ENCODE results near the gene KRT80.
A peak's percentile ranks its signal among the peaks of the same experiment; 100 is the strongest.

KRT80 gene

DNA sequence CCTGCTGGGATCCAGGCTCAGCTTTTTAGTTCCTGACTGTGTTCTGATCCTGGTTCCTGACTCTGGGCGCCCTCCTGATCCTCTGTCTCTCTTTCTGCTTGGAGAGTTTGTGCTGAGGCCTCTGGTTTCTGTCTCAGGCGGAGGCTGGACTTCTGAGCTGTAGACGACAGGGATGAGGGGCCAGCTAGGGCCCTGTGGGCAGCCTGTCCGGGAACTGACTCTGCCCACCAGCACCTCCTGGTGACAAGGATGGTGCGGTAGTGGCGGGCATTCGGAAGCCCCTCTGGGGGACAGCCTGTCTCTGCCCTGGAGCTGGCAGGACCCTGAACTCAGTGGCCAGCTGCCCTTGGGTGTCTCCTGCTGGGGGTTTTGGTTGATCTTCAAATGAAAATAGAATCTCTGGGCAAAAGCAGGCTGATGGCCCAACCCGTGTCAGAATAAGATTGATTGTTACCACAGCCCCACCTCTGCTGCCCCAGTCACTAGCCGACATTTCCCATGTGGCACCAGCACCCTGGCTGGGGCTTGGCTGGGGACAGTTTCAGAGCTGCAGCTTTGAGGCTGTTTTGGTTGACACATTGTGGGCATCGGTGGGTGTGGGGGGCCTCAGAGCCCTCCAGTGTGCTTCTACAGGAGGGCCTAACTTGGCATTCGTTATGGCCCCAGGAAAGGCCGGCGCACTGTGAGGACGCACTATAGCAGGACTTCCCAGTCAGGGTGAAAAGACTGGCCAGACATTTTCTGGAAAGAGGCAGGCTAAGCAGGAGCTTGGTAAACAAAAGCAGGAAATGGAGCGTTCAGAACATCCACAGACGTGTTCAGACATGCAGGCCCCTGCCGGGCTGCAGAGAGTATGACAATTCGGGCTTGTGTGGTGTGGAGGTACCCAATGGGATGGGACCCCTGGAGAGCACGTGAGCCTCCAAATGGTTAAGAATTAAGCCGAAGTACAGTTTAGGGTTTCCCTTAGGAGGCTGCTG lies 16.2 kb downstream of the KRT80 start:
- DNase-seq, result no peak

DNA sequence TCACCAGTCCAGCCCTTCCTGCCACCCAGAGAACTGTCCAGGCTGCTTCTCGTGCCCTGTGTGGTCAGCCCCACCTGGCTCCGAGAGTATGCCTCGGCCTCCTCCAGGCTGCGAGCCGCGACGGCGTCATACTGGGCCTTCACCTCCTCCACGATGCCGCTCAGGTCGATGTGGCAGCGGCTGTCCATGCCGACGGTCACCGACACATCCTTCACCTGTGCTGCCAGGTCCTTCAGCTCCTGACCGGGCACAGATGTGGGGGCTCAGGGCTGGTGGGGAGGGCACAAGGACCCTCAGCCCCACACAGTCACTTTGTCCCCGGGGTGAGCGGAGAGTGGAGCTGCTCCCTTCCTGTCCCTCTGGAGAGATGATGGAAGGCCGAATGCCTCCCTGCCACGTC lies 18.3 kb downstream of the KRT80 start:
- no peak for DNase-seq

DNA sequence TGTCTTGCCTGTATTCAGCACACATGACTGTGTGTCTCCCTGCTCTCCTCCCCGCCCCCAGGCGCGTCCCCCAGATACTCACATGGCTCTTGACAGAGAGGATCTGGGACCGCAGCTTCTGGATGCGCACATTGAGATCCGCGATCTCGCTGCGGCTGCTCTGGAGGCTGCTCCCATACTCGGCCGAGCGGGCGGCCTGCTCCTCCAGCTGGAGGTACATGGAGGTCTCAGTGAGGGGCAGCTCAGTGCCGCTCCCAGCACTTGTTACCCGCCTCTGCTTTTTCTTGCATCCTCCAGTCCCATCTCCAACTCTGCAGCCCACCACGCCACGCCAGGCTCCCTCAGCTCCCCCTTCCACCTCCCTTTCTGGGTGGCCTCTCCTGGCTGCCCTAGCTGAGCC lies 18.9 kb downstream of the KRT80 start:
- no peak for DNase-seq

DNA sequence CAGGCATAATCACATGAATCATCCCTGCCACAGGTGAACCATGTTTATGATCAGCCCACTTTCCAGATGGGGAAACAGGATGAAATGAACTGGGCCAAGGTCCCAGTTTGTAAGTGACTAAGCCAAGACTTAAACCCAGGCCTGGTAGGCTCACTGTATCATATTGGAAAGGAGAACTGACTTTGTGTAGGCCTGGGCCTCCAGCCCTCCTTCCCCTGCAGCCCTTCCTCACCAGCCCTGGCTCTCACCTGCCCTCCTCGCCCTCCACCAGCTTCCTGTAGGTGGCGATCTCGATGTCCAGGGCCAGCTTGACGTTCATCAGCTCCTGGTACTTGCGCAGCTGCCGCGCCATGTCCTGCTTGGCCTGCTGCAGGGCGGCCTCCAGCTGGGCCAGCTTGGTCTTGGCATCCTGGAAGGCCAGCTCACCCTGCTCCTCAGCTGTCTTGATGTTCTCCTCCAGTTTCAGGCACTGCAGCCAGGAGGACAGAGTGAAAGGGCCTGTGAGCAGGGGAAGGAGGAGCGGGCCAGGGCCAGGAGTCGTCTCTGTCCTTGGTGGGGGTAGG lies 19.8 kb downstream of the KRT80 start:
- DNase-seq, result no peak

DNA sequence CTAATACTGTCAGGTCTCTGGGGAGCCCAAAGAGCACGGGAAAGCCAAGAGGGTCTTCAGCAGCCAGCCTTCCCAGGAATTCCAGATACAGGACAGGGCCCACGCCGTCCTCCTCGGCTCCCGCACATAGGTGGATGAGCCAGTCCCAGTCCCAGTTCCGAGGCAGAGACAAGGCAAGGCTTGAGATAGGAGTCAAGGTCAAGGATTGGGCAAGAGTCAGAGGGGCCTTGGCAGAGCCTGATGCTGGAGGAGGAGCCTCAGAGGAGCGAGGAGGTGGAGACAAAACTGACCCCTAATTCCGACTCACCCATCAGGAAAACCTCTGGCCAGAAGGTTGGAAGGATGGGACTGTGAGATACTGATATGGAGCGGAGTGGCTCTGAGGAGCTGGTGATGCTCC lies 21.0 kb downstream of the KRT80 start:
- DNase-seq, result no peak

DNA sequence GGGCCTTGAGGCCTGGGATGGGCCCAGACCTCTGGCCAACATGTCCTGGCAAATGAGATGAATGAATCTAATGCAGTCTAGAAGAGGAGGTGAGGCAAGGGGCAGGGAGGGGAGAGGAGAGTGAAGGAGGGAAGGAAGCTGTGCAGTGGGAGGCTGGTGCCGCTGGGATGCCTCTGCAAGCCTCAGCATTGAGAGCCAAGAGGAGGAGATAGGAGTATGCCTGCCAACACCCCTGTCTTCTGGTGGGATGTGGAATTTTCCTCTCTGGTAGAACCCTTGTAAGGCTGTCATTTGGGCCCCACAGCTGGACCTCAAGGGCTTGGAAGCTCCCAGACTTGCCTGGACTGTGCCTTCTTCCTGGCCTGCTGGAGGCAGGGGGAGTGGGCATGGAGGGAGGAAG lies 21.9 kb downstream of the KRT80 start:
- DNase-seq, result no peak

DNA sequence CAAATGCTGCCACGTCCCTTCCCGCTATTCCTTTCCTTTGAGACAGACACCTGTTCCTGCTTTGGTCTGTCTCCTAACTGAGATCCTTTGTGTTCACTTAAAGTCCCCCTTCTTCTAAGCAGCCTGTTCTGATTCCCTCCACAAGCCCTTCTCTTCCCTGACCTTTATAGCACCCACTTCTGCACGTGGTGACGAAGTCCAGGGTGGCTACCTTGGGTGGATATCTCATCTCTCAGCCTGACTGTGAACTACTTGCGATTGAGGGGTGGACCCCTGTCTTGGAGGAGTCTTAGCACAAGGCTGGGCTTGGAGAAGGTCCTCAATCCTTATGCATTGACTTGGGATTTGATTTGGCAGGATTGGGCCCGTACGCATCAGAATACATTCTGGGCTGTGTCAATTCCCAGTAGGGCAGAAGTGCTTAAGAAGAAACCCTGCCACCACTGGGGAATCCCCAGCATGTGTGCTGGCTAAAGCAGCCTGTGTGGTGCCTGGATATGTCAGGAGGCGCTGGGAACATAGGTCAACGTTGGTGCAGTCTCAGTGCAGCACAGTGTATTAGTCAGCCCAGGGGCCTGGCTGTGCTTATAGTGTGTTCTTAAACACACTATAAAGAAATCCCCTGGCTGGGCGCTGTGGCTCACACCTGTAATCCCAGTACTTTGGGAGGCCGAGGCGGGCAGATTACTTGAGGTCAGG lies 23.6 kb downstream of the KRT80 start:
- no peak for DNase-seq

DNA sequence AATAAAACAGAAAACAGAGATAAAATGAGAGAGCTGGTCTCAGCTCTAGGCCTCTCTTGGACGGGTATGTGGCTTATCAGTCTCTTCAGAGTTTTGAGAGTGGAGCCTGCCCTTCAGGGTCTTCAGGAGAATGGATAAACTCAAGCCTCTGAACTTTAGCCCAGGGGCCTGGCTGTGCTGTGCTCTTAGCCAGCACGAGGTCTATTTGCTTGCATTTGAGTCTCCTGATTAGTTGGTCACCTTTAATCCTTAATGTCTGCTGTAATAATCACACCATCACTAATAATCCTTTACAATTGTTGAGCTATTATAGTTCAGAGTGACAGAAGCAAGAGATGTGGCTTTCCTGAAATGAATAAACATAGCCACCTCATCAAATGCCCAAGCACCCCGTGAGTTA lies 24.3 kb downstream of the KRT80 start:
- no peak for DNase-seq

DNA sequence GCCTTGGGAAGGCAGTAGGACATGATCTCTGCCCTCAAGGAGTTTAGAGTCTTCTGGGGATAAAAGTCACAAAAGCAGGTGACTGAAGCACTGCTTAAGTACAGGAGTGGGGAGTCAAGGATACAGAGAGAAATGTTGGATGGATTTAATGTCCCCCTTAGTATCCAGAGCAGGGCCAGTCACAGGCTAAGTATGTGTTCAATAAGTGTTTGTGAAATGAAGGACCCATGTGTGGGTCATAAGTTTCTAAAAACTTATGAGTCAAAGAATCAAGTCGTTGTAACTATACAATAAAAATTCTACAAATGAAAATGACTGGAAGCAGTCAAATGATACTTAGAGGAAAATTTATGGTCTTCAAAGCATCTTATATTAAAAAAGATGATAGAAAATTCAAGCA lies 25.1 kb downstream of the KRT80 start:
- DNase-seq, result no peak

DNA sequence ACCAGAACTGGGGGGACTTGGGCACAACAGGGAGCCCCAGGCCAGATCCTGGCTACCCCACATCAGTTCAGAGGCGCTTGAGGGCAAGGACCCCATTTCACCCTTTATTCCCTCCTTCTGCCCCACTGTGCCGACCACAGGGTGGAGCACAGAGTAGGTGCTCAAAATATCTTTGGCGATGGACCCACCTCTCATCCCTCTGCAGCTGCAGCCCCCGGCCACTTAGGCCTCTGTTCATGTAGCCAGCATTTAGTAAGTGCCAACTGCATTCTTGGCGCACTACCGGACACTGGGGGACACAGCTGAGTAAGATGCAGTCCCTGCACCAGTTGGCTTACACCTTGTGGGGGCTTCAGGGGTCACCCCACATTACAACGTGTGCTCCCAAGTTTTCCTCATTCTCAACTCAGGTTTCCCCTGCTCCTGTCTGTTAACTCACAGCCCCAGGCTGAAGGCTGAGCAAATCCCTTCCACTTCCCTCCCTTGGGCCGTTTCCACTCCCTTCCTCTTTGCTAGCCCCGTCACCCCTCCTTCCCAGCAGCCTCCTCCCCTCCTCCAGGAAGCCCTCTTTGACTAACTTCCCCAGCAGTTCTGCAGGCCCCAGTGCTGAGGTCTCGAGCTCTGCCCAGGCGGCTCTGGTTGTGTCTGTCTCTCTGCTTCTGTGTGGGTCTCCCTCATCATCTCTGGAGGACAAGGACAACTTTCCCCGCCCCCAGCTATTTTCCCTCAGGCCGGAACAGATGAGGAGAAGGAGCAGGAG lies 26.5 kb downstream of the KRT80 start:
- no peak for DNase-seq

DNA sequence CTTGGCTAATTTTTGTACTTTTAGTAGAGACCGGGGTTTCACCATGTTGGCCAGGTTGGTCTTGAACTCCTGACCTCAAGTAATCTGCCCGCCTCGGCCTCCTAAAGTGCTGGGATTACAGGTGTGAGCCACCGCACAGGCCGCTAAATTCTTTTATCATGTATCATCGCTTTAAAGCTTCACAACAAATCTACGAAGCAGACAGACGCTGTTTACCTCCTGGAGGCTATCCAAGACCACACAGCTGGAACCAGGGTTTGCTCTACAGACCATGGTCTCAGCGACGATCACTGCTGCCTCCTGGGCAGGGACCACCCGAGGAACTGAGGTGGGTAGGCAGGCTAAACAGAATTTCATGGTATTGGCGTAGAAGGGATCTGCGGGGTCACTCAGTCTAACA lies 27.2 kb downstream of the KRT80 start:
- DNase-seq, result no peak

DNA sequence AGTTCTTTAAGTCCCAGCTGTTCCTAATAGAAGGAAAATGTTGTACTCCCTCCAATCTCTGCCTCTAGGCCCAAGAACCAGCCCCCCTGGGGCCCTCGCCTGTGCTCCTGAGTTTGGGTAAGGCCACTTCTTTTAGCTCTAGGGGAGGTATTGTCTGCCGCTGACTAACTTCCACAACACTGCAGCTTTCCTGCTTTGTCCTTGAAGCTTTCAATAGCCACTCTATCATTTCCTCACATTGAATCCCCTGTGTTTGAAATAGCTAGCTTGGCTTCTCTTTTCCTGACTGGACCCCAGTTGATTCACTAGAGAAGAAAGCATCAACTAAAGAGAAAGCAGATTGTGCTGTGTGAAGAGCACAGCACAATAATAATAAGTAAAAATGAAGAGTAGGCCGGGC lies 28.8 kb downstream of the KRT80 start:
- DNase-seq, result no peak

DNA sequence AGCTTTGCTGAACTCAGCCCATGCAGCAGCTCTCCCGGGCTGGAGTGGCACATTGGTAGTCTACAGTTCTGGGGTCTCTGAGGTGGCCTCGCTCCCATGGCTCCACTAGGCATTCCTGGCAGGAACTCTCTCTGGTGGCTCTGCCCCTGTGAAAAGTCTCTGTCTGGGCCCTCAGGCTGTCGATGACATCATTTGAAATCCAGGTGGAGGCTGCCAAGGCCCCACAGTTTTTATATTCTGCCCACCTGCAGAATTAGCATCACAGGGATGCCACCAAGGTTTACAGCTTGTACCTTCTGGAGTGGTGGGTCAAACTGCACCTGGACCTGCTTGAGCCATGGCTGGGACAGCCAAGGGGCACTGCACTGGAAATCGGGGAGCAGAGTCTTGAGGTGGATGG lies 31.6 kb downstream of the KRT80 start:
- DNase-seq, result no peak

DNA sequence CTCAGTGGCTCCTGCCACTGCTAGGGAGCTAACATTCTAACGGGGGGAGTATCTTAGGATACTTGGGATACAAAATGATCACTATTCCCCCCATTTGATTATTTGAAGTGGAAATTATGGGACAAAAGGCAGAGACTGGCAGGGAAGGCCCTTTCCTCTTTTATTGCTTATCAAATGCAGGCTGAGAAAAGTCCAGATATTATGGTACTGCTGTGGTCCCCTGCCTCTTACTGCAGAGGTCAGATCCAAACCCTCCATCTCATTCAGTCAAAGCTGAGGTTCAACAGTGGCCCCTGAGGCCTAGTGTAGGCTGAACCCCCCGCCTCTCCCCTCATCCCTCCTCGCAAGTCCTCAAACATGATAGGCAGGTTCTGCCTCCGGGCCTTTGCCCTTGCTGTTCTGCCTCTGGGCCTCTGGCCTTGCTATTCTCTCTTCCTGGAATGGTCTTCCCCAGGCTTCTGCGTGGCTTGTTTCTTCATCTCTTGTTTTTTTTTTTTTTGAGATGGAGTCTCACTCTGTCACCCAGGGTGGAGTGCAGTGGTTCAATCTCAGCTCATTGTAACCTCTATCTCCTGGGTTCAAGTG lies 34.2 kb downstream of the KRT80 start:
- no peak for DNase-seq

DNA sequence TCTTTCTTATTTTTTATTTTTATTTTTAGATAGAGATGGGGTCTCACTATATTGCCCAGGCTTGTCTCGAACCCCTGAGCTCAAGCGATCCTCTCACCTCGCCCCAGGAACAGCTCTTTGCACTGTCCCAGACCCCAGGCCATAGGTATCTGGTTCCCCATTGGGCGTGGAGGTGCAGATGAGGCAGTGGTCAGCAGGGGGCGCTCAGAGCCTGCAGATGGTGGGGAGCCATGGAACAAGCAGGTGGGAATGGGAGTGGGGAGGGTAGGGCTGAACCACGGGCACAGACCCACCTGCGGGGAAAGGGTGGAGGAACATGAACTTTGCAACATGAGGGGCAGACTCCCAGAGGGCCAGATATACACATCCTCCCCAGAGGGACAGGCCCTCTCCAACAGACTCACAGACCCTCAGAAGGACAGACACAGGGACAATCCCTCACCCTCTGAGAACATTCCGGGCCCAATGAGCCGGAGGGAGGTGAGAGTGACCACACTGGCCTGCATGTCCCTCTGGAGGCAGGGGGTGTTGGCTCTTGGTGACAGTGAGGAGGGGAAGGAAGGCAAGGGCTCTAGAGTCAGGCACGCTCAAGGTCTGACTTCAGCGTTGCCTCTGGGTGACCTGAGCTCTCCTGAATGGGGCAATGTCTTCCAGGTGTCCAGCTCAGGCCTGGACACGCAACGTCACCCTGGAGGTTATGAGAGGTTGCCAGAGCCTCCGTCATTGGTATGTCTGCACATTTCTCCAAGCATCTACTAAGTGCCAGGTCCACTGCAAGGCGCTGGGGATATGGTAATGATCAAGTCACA lies 34.9 kb downstream of the KRT80 start:
- DNase-seq, result peak; percentile 80

DNA sequence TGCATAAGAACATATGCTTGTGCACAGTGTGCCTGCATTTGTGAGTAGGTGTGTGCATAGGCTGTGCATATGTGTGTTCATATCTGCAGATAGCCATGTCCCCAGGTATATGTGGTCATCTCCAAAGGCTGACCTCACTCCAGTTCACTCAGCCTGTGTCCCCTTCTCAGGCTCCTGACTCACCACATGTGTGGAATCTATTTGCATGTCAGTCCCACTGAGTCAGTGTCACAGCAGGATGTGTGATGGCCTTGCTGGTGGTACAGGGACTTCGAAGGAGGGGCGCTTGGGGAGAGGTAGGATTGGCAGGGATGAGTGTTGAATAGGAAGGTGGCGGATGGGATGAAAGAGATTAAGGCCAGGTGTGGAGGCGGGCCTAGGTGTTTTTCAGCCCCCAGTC lies 35.5 kb downstream of the KRT80 start:
- DNase-seq, result no peak

DNA sequence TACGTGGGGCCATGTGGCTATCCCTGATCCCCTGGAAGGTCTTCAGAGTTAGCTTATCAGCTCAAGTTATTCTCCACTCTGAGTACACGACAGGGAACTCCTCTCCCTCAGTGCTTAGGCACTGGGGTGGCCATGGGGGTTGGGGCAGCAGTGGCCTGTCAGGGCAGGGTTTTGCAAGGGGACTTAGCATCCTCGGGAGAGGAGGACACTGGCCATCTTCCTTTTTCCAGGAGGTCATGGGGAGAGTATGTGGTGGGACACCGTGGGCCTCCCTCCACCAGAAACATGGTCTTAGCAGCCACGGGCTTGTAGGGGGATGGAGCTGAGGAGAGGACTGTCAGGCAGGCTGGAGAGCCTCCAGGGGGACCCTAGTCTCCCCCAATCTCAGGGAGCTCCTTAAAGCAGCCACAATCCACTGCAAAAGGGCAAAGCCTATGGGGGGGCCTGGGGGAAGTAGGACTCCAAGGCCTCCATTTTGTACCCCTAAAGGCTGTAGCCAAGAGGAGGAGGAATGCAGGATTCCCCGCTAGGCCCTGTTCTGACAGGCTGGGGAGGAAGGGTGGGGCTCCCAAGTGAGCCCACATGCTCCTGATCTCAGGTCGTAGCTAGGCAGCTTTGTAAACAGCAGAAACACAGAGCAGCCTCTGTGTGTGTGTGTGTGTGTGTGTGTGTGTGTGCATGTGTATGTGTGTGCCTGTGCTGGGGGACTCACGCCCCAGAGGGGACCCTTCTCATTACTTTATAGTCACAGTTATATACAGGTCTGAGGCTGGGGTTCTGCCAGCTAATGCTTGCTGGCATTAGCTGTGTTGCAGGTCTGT lies 36.6 kb downstream of the KRT80 start:
- no peak for DNase-seq

DNA sequence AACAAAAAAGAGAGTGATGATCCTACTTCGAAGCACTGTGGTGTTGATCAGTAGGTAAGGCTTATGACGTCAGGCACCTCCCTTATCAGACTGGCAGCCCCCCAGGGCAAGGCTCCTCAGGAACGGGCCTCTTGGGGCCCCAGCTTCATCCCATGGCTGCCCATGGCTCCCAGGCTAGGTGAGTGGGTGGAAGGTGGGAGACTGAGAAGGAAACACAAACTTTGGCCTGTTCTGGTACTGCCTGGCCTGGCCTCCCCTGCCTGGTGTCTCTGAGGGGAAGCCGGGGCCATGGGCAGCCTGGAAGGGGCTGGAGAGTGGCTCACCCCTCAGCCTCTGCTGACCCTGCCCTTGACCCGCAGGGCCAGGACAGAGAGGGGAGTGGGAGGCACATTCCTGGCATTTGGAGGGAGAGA lies 38.9 kb downstream of the KRT80 start:
- no peak for DNase-seq

DNA sequence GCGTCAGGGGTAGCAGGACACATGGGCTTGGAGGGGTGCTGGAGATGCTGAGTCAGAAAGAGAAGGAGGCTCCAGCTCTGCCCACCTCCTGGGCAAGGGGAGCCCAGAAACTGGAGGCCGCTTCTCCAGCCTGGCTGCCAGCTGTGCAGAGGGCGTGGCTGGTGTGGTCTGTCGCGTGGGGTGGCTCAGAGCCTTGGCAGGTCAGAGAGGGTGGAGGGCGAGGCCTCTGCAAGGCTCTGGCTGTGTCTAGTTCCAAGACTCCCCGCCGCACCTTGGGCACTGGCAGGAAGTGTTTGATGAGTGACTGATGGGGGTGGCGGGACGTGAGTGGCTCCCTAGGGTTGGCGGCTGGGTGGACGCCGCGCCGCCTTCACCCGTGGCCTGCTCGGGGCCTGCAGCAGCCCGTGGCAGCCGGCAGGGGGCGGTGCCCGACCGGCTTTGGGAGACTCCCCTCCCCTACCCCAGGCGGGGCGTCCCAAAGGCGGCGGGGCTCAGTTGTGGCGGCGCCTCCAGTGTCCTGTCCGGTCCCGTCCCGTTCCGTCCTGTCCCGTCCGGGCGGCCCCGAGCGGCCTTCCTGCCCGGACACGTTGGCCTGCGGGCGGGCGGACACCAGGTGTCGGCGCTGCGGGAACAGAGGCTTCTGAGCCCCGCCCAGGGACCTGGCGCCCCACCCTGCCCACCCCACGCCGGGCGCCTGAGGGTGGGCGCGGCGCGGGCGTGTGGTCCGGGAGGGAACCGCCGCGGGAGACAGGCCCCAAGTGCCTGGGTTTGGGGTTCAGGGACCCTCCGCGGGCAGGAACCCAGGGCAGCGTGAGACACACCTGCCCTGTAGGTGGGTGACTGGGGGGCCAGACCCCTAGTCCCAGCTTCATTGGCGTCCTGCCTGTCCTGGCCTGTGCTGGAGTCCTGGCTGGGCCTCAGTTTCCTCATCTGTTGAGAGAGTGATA lies 39.7 kb downstream of the KRT80 start:
- DNase-seq, result peak; percentile 69

Data from activated CD4-positive, CD25-positive, alpha-beta regulatory T cell treated with anti-CD3 and anti-CD28 coated beads, Interleukin-2, amount 50 U/mL, for 72 hours (primary cell).